Stimulated activated CD4-positive, alpha-beta T cell treated with anti-CD3 and anti-CD28 coated beads, Interleukin-2, amount 100 ng/mL, for 48 hours (primary cell): ENCODE results near the gene KDM6B.
A peak's percentile ranks its signal among the peaks of the same experiment; 100 is the strongest.
"Not testable (repeated sequence)": the region's sequence is repeated elsewhere in the genome, so short reads cannot be mapped to it uniquely, and the experiment has no call there.

Source experiments
- DNase-seq, 2 donors: peaks; one replicate each; pipeline ENCODE4 v3.0.0-alpha.2; 2020

KDM6B gene

DNA sequence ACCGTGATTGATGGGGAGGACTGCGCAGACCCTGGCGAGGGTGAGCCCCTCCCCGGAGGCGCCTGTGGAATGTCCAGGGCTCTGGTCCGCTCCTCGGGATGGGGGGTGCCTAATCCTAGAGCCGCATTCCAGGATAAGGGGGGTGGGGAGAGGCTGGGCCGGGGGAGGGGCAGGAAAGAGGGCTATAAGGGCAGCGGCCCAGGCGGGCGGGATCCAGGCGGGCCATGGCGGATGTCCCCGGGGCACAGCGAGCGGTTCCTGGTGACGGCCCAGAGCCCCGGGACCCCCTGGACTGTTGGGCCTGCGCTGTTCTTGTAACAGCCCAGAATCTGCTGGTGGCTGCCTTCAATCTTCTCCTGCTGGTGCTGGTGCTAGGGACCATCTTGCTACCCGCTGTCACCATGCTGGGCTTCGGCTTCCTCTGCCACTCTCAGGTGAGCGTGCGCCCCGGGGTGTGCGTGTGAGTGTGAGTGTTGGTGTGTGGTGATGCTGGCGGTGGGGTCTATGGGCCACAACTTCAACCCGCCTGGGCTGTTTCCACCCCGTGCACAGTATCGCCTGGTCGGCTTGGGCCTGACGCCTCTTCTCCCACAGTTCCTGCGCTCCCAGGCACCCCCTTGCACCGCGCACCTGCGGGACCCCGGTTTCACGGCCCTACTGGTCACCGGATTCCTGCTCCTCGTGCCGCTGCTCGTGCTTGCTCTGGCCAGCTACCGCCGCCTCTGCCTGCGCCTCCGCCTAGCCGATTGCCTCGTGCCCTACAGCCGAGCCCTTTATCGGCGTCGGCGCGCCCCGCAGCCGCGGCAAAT lies 21.0 kb downstream of the KDM6B start, which contains the start of gene TMEM88:
TSS of gene TMEM88 (plus strand) at position 216 of the 809 bp plus-strand sequence. CDS start at position 225, 9 bp downstream.
- DNase-seq = no peak

DNA sequence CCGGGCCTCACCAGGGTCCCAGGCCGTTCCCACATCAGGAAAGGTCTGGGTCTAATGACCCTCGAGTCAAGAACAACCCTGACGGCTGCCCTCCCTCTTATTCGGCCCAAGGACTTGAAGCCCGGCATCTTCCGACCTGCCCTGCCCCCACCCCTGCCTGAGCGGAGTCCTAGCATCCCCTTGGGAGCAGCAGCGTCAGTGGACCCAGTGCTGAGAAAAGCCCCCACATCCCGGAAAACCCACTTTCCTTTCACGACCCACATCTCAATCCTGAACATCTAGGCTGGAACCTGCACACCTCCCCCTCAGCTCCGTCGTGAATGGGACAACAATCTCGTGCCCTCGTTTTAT lies 21.6 kb downstream of the KDM6B start:
- no peak for DNase-seq

DNA sequence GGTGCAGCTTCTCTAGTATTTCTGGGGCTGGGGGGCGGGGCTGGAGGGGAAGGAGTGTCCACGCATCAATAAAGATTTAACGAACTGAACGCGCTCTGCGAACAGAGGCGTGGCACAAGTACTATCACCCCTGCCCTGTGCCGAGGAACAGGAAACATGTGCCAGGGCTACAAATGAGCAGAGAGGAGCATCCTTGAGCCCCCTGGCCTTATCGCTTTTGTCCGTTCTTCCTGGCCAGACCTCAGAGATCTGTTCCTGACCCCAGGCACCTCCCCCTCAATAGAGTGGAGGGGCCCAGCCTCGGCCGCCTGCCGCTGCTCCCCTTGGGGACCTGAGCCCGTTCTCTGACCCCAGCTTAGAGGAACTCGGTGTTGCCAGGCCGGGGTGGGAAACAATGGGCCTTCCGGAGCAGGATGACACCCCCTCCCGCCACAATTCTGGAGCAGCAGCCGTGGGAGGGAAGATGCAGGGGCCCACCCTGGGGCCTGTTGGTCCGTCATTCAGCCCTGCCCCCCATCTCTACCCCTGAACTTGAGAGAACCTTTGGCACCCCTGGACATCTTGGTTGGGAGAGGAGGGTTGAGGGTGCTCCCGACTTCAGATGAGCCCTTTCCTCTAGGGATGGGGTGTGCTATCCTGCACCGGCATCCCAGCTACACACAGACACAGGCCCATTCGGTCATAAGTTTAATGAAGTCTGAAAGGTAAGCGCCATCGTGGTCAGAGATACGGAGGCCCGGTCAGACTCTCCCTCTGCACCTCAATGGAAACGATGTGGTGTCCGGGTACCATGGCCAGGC lies 22.2 kb downstream of the KDM6B start:
- no peak for DNase-seq

DNA sequence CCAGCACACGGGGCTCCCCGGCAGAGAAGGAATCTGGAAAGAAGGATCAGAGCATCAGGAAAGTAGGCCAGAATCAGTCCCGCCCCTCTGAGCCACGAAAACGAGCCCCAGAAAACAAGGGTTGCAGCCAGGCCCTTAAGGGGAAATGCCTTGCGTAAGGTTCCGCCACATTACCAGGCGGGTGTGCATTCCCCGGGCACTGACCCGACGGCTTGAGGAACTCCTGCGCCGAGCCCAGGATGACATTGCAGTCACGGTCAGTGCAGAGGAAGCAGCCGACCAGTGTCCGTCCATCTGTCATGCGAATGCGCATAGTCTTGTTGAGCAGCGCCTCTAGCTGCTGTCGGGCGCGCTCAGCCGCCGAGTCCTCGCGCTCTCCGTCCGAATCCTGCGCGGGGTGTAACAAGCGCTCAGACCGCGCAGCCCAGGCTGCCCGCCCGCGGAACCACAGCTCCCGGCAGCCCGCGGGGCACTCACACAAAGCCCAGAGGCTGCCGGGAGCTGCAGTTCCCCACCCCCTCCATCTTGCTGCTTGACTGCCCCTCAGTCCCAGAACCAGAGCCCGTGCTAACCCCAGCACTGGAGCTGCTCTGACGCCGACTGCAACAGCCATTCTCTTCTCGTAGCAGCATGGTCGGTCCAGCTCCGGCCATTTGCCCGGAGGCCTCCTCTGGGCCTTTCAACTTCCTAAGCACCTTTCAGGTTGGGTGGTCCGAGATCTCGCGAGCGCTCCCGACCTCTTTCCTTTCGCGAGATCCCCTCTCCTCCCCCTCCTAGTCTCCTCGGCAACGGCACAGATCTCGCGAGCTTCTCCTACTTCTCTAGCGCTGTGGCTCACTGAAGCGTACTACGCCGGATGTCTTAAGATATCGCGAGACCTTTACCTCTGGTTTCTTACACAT lies 23.0 kb downstream of the KDM6B start, which contains the start of gene NAA38:
TSS of gene NAA38 (minus strand) at position 749 of the 902 bp plus-strand sequence. CDS start at position 653, 96 bp downstream.
- DNase-seq = peak; percentile 81 to 85

DNA sequence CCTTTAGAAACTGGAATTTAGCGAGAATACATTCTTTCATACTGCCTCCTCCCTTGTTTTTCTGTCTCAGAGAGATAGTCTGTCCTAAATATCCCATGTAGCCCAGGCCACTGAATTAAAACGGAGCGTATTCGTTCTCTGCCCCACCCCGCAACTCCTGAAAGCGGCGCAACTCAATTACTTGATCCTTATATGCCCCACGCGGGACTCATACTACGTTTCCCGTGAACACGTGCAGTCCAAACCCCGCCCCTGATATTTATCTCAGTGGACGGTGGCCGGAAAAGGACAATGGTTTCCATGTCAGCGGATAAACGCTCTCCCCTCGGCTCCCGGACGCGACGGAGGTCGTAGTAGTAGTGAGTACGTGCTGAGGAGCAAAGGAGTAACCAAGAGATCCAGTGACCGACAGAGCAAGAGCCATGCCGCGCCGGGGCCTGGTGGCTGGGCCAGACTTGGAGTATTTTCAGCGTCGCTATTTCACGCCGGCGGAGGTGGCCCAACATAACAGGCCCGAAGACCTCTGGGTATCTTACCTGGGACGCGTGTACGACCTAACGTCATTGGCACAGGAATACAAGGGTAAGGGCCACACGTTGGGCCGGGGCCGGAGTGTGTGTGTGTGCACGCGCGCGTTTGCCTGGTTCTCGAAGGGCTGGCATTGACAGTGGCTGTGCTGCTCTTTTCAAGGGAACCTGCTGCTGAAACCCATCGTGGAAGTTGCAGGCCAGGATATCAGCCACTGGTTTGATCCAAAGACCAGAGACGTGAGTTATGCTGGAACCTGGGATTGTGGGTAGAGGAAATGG lies 23.9 kb downstream of the KDM6B start, which contains the start of gene CYB5D1:
TSS of gene CYB5D1 (plus strand) at position 291 of the 809 bp plus-strand sequence. CDS start at position 423, 132 bp downstream.
- peak; percentile 79 to 86 for DNase-seq

DNA sequence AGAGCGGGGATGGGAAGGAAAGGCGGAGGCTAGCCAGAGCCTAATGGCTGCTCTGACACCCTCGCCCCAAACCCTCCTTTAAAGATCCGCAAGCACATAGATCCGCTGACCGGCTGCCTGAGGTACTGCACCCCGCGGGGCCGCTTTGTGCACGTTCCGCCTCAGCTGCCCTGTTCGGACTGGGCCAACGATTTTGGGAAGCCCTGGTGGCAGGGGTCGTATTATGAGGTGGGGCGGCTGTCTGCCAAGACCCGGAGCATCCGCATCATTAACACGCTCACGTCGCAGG lies 24.4 kb downstream of the KDM6B start:
- DNase-seq = no peak

DNA sequence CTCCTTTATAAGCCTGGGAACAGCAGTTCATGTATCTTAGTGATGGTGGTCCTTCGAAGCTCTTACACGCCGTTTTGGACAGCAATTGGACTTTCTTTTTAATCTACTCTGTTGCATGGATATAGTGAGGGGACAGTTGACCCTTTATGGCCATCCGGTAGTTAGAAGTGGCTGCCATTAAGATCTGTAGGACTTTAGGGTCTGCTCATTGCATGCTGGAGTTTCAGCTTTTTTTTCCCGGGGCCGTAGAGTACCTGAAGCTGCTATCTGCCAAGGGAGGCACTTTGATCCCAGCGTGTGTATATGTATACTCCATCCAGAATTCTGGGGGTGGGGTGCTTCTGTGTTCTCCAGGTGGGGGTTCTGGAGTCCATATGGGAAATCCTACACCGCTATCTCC lies 25.0 kb downstream of the KDM6B start:
- no peak for DNase-seq

DNA sequence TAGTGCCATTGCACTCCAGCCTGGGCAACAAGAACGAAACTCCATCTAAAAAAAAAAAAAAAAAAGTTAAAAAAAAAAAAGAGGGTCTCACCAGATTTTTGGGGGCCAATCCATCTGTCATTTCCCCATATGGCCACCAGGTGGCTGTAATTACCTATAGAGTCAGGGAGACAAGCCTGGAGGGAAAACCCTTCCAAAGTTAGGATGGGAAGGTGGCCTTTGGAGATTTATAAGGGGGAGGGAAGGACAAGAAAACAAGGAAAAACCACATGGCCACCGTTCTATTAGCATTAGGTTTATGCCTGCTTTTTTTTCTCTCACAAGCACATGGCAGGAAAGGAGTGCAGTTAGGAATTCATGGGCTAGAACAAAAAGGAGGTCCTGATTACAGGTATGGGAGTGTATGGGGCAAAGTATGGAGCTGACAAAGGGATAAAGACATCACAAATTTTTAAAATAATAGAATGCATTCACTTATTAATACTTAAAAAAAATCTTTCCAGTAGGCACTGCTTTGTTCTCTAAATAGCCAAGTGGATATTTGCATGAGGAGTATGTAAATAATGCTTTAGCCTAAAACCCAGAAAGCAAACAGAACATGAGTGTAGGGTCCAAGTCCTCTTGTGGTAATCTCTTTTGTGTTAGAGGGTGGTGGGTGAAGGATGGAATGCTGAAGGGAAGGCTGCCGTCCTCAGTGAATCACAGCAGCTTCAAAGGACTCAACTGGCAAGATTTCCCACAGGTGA lies 28.8 kb downstream of the KDM6B start:
- no peak for DNase-seq

DNA sequence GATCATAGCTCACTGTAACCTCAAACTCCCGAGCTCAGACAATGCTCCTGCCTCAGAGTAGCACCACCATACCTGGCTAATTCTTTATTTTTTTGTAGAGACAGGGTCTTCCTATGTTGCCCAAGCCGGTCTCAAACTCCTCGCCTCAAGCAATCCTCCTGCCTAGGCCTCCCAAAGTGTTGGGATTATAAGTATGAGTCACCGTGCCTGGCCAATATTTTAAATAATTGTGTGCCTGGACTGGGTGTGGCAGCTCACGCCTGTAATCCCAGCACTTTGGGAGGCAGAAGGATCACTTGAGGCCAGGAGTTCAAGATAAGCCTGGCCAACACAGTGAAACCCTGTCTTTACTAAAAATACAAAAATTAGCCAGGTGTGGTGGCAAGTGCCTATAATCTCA lies 30.4 kb downstream of the KDM6B start:
- DNase-seq = not testable (repeated sequence)

DNA sequence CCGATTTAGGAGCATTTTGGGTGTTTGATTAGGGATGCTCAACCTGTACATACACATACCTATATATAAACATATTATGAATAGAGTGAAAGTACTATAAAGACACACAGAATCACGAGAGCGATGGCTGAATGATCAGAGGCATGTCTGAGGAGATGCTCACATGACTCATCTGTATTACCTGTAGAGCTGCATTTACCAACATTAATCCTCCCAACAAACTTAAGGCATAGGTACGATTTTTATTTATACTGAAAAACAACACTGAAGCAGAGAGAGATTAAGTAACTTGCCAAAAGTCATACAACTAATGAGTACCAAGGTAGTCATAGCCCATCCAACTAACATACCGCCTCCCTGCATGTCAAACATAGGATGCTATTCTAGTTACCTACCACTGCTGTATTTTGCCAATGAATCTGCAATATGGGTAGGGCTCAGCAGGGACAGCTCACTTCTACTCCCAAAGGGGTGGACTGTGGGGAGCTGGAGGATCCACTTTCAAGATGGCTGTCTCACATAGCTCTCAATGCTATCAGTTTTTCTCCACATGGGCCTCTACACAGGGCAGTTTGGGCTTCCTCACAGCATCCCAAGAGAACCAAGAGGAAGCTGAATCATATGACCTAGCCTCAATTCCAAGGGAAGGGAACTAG lies 31.1 kb downstream of the KDM6B start:
- DNase-seq = no peak

DNA sequence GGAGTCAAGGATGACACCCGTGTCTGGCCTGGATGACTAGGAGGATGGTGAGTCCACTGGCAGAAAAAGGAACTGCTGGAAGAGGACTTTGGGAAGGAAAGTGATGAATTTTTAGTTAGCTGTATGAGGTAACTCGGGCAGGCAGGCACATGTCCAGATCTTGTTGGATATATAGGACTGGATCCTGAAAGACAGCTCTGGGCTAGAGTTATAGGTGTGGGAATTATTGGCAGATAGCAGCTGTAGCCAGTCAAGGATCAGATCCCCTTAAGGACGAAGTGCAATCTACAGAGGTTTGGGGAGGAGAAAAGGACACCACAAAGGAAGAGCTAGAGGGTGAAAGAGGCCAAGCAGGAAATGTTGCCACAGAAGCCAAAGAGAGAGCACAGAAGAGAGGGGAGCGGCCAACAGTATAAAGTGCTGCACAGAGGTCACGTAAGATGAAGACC lies 33.9 kb downstream of the KDM6B start:
- DNase-seq = no peak

DNA sequence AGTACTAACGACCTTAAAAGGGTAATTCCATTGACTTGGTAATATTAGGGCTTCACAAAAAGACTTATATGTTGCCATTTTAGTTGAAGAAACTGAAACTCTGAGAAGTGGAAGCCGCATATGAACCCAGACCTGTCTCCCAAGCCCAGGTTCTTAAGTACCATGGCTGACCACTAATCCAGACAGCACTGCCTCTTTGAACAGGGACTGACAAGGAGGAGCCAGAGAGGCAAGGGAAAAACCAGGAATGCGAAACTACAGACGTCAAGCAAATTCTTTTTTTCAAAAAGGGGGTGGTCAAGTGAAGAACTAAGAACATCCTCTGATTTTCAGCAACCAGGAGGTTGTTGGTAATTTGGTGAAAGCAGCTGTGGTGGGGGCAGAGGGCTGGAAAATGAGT lies 39.0 kb downstream of the KDM6B start:
- DNase-seq = no peak

DNA sequence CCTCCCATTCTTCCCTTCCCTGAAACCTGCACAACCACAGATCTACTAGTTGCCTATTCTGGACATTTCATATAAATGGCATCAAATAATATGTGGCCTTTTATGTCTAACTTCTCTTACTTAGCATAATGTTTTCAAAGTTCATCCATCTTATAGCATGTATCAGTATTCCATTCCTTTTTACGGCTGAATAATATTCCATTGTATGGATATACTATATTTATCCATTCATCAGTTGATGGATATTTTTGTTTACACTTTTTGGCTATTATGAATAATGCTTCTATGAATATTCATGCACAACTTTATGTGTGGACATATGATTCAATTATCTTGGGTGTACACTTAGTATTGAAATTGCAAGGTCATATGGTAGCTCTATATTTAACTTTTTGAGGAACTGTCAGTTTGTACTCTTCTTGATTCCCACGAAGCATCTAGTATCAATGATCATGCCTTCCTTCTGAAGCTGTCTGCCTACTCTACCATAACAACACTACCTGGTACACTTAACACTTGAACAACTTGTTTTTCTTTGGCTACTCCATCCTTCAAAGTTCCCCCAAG lies 41.9 kb downstream of the KDM6B start:
- DNase-seq = no peak

DNA sequence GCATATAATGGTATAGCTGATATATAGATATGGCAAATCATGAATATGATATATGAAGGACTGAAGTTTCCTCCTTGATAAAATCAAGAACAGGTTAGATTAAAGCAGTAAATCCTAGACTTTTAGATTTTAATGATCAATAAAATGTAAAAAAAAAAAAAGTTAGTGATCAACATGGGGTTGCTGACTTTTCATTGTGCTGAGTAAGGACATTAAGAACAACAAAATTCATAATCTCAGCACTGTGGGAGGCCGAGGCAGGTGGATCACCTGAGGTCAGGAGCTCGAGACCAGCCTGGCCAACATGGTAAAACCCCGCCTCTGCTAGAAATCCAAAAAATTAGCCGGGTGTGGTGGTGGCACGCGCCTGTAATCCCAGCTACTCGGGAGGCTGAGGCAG lies 44.2 kb downstream of the KDM6B start:
- DNase-seq = no peak

DNA sequence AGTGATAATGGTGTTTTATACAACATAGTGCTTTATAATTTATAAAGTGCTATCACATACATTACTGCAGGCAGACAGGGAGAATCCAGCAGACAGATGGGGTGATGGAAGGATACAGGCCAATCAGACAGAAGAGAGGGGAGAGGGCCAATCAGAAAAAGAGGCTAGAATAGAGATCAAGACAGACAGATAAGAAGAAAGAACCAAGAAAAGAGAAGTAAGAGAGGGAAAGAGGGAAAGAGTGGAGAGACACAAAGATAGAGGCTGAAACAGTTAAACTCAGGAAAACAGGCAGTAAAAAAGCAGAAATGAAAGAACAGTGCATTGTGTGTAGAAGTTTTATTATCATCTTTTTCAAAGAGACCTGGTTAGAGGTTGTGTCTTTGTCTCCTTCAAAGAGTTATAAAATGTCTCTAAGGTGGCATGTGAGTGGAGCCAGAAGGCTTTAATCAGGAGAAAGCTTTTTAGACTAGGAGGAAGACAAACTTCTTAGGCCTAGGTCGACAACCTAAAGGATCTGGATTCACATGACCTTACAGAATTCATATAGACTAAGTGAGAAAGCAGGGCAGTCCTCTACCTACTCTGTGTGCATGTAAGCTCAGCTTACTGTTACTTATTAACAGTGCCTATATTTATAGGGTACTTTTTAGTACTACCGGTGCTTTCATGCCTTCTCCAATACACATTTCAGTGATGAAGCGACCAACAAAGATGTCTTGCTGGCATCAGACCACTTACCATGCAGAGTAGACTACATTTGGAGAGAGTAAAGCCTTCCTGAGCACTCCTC lies 46.3 kb downstream of the KDM6B start:
- DNase-seq = no peak

DNA sequence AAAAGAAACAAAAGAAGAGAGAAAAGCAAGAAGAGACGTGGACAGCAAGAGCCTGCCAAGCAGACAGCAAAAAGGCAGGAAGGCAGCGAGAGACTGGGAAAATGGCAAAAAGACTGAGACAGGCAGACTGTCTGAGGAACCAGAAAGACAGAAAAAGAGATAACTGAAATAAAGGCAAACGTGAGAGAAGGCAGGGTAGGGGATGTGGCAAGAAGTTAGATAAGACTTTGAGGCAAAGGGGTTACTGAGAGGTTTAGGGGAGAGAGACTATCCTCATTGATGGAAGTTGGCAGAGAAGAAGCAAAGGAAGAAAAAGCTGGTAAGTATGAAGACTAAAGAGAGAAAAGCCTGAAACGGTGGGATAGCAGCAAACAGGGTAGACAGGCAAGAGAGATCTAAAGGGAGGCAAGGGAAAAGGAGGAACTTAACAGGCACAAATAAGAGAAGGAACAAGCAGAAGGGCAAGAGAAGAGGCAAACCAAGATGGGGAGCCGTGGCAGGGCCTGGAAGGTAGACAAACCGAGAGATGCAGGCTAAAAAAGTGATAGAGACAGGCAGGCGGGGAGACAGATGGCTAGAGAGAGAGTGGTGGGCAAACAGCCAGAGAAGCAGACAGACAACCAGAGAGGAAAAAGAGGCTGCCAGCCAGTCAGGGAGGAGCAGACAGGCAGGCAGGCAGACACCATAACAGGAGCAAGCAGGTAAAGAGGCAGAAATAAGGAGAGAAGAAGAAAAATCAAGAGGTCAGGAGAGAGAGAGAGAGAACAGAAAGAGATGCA lies 47.4 kb downstream of the KDM6B start:
- DNase-seq = no peak

DNA sequence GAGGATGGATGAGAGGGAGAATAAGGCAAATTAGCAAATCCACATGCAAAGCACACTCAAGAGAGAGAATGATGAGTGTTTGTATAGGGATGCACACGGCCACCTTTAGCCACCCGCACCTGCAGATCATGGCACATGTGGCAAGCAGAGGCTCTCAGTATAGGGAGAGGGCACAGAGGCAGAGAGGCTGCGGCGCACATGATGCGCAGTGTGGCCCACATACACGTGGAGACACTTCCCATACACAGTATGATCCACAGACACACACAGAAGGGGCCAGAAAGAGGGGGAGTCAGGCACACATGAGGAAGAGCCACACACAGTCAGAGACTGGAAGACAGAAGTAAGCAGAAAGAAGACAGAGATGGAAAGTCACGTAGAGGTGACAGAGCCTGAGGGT lies 48.1 kb downstream of the KDM6B start:
- no peak for DNase-seq

DNA sequence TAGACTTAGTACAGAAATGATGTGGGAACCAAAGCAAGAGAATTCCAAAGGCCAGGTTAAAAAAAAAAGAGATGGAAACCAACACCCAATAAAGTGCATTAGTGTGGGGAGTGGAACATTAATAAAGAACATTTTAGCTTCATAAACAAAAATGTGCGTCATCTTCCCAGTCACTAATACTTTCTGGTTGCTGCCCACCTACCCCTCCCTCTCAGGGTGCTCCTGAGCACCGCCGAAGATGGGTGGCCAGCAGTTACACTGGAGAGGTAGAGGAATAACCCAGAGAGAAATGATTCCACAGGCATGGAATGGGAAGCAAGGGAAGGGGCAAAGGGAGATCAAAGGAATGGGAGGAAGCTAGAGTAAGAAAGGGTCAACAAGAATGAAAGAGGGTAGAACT lies 48.6 kb downstream of the KDM6B start:
- DNase-seq = no peak
